ENCODE results near the gene TNIP2.

The TNIP2 gene, protein sequence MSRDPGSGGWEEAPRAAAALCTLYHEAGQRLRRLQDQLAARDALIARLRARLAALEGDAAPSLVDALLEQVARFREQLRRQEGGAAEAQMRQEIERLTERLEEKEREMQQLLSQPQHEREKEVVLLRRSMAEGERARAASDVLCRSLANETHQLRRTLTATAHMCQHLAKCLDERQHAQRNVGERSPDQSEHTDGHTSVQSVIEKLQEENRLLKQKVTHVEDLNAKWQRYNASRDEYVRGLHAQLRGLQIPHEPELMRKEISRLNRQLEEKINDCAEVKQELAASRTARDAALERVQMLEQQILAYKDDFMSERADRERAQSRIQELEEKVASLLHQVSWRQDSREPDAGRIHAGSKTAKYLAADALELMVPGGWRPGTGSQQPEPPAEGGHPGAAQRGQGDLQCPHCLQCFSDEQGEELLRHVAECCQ

GRCh38 chr4:2755821-2756690 lies at the start of gene TNIP2:
Gene TNIP2, minus strand, starts transcription at chr4:2756336. Its CDS starts 47 bp downstream, at chr4:2756289.
- Histone ChIP-seq H3K4me3 (ENCODE audit: low read depth, low read length) (peak within 1 kb of the TSS; percentile 96), H3K27me3 (ENCODE audit: insufficient read depth, low read length) (no peaks in the 10 kb centered on the region), H3K27ac (ENCODE audit: low read depth, low read length) (peak within 1 kb of the TSS; percentile 24; the same call in 1 of the 2 replicates), H2AFZ (ENCODE audit: low read length, unreplicated experiment) (peak within 1 kb of the TSS; percentile 75), H3K4me1 (ENCODE audit: control insufficient read depth, insufficient read depth, low read length, unreplicated experiment) (peaks cover 12% of the 10 kb centered on the region), H3K79me2 (ENCODE audit: control insufficient read depth, insufficient read depth, low read length, unreplicated experiment) (peaks cover 29% of the 10 kb centered on the region), H3K36me3 (ENCODE audit: insufficient read depth, low read length) (no peaks in the 10 kb centered on the region)

- Histone ChIP-seq H3K27me3 (ENCODE audit: insufficient read depth, low read length) (no peaks in the 10 kb centered on the region), H3K4me3 (ENCODE audit: low read depth, low read length) (no peak overlapping the region), H3K27ac (ENCODE audit: low read depth, low read length) (no peak overlapping the region), H3K79me2 (ENCODE audit: control insufficient read depth, insufficient read depth, low read length, unreplicated experiment) (peaks cover 75% of the 10 kb centered on the region), H3K4me1 (ENCODE audit: control insufficient read depth, insufficient read depth, low read length, unreplicated experiment) (peaks cover 25% of the 10 kb centered on the region), H3K36me3 (ENCODE audit: insufficient read depth, low read length) (peaks cover 9% of the 10 kb centered on the region; the same call in 1 of the 2 replicates), H2AFZ (ENCODE audit: low read length, unreplicated experiment) (no peak overlapping the region)
Observed at GRCh38 chr4:2804973-2805501, 48.9 kb upstream of the TNIP2 start.

DNA sequence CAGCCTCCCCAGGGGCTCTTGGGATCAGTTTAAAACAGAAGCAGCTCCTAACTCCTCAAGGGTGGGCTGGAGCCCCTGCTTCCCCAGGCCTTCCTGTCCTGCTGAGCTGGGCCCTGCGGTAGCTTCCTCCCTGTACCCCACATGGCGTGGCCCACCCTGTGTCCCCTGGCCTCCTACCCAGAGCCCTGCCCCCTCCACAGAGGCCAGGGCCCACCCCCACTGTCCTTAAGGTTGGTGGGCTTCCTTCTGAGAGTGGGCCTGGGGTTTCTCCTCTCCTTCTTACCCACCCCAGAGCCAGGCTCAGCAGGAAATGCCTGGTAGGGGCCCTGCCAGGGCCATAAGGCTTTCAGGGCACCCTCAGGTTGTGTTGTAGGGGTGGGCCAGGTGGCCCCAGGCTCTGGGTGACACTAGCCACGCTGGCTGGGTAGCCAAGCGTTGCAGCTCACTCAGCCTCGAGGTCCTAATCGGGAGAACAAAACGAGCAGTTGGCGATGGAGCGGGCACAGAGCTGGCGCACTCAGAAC lies 48.4 kb upstream of the TNIP2 start:
- Histone ChIP-seq H3K79me2 (ENCODE audit: control insufficient read depth, insufficient read depth, low read length, unreplicated experiment) (peaks cover 75% of the 10 kb centered on the region), H3K36me3 (ENCODE audit: insufficient read depth, low read length) (peaks cover 9% of the 10 kb centered on the region; the same call in 1 of the 2 replicates), H3K27ac (ENCODE audit: low read depth, low read length) (no peak overlapping the region), H3K27me3 (ENCODE audit: insufficient read depth, low read length) (no peaks in the 10 kb centered on the region), H3K4me1 (ENCODE audit: control insufficient read depth, insufficient read depth, low read length, unreplicated experiment) (peaks cover 30% of the 10 kb centered on the region), H2AFZ (ENCODE audit: low read length, unreplicated experiment) (no peak overlapping the region), H3K4me3 (ENCODE audit: low read depth, low read length) (no peak overlapping the region)

- H3K27ac ChIP-seq (ENCODE audit: low read depth, low read length), result no peak overlapping the region
- no peaks in the 10 kb centered on the region for H3K27me3 ChIP-seq (ENCODE audit: insufficient read depth, low read length)
- H3K4me3 ChIP-seq (ENCODE audit: low read depth, low read length), result no peak overlapping the region
- H3K36me3 ChIP-seq (ENCODE audit: insufficient read depth, low read length), result peaks cover 9% of the 10 kb centered on the region; the same call in 1 of the 2 replicates
- H3K79me2 ChIP-seq (ENCODE audit: control insufficient read depth, insufficient read depth, low read length, unreplicated experiment), result peaks cover 77% of the 10 kb centered on the region
- no peak overlapping the region for H2AFZ ChIP-seq (ENCODE audit: low read length, unreplicated experiment)
- peaks cover 37% of the 10 kb centered on the region for H3K4me1 ChIP-seq (ENCODE audit: control insufficient read depth, insufficient read depth, low read length, unreplicated experiment)
Observed at GRCh38 chr4:2803624-2804448, 47.7 kb upstream of the TNIP2 start.

GRCh38 chr4:2802618-2803531 lies 46.7 kb upstream of the TNIP2 start:
- H2AFZ ChIP-seq (ENCODE audit: low read length, unreplicated experiment), result no peak overlapping the region
- peaks cover 9% of the 10 kb centered on the region; the same call in 1 of the 2 replicates for H3K36me3 ChIP-seq (ENCODE audit: insufficient read depth, low read length)
- H3K4me3 ChIP-seq (ENCODE audit: low read depth, low read length), result no peak overlapping the region
- H3K79me2 ChIP-seq (ENCODE audit: control insufficient read depth, insufficient read depth, low read length, unreplicated experiment), result peaks cover 81% of the 10 kb centered on the region
- H3K4me1 ChIP-seq (ENCODE audit: control insufficient read depth, insufficient read depth, low read length, unreplicated experiment), result peaks cover 46% of the 10 kb centered on the region
- no peaks in the 10 kb centered on the region for H3K27me3 ChIP-seq (ENCODE audit: insufficient read depth, low read length)
- no peak overlapping the region for H3K27ac ChIP-seq (ENCODE audit: low read depth, low read length)

DNA sequence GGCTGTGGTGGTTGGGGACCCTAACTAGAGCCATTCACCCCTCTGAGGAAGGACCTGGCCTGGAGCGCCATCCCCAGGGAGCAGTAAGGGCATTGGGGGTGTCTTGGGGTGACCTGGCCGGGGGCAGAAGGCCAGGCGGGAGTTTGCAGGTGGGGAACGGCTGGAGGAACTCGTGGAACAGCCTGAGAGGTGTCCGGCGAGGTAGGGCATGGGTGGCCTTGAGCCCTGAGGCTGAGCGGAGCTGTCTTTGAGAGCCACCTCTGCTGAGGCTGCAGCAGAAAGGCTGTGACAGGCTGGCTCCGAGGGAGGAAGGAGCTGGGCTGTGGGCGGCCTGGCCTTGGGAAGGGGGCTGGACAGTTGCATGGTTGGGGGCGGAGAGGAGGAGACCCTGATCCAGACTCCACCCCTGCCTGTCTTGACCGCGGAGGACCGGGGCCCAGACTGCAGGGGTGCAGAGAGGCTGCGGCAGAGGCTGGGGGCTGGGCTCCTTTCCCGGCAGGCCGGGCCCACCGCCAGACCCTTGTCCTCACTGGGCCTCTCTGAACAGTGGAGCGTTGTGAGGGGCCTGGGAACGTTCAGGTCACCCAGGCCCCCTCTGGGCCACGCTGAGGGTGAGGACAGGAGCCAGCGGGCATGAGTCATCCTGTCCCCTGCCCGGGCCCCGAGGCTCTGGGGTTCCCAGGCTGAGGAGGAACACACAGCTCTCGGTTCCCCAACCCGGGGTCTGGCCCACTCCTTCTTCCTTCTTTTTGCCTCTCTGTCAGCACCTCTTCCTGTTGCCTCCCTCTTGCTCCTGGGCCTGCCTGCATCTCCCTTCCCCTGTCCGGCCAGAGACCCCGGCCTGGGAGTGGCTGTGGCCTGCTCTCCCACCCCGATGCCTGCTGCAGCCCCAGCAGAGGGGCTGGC lies 44.8 kb upstream of the TNIP2 start:
- Histone ChIP-seq H3K4me3 (ENCODE audit: low read depth, low read length) (no peak overlapping the region; the same call in 1 of the 2 replicates), H3K36me3 (ENCODE audit: insufficient read depth, low read length) (peaks cover 9% of the 10 kb centered on the region; the same call in 1 of the 2 replicates), H3K79me2 (ENCODE audit: control insufficient read depth, insufficient read depth, low read length, unreplicated experiment) (peaks cover 84% of the 10 kb centered on the region), H3K27me3 (ENCODE audit: insufficient read depth, low read length) (no peaks in the 10 kb centered on the region), H3K4me1 (ENCODE audit: control insufficient read depth, insufficient read depth, low read length, unreplicated experiment) (peaks cover 62% of the 10 kb centered on the region), H2AFZ (ENCODE audit: low read length, unreplicated experiment) (no peak overlapping the region), H3K27ac (ENCODE audit: low read depth, low read length) (peak overlapping the region; percentile 76)

DNA sequence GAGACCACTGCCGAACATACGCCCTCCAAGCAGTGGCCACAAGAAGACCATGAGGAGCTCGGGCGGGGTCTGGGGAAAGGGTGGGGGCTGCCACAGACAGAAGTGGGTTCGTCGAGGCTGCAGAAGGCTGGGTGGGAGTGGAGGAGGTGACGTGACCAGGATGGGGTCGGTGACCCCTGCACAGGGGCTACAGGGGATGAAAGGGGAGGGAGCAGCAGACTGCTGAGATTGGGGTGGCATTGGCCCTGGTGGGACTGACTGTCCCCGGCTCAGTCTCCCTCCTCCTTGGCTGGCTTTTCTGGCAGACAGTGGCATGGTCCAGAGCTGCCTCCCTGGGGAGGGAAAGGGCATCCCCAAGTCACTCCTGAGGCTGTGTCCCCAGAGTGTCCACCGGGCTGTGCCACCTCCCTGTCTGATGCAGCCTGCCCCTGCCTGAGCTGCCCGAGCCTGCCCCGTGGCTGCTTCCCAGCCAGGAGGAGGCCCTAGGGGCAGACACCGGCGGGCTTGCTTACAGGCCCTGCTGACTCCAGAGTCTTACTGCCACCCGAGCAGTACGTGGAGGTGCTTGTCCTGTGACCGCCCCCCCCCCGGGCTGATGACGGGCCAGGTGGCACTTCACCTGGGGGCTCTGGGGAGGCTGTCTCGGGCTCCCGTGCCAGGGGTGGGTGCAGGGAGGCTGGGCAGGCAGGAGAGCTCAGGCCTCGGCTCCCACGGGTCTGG lies 44.0 kb upstream of the TNIP2 start:
- Histone ChIP-seq H3K79me2 (ENCODE audit: control insufficient read depth, insufficient read depth, low read length, unreplicated experiment) (peaks cover 85% of the 10 kb centered on the region), H3K4me1 (ENCODE audit: control insufficient read depth, insufficient read depth, low read length, unreplicated experiment) (peaks cover 69% of the 10 kb centered on the region), H3K27me3 (ENCODE audit: insufficient read depth, low read length) (no peaks in the 10 kb centered on the region), H3K4me3 (ENCODE audit: low read depth, low read length) (no peak overlapping the region; the same call in 1 of the 2 replicates), H3K27ac (ENCODE audit: low read depth, low read length) (peak overlapping the region; percentile 76), H2AFZ (ENCODE audit: low read length, unreplicated experiment) (no peak overlapping the region), H3K36me3 (ENCODE audit: insufficient read depth, low read length) (peaks cover 9% of the 10 kb centered on the region; the same call in 1 of the 2 replicates)

DNA sequence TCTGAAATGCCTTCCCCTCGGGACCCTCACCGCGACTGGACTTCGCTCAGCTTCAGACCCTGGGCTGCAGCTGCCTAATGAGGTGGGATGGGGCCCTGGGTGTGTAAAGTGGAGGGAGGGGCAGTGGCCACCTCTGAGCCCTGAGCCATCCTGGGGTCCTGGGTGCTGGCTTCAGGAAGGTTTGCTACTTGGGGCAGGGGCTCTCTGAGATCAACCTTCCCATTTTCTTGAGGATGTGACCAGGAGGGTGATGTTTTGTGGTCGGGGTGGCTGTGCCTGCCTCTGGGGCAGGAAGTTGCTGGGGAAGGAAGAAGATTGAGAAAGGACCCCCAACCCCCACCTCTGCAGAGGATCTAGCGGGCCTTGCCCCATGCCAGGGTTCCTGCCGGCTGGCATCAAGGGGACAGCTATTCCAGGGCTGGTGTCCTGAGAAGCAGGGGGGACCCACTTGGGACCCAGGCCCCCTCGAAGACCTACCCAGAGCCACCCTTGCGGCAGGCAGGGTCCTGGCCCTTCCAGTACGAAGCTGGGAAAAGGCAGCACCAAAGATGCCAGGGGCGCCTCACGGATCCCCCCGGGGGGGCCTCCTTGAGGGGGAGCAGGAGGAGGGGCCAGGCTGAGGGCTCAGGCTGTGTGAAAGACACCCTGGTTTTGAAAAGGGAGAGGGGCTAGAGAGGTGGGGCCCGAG lies 43.2 kb upstream of the TNIP2 start:
- Histone ChIP-seq H3K4me3 (ENCODE audit: low read depth, low read length) (no peak overlapping the region), H3K79me2 (ENCODE audit: control insufficient read depth, insufficient read depth, low read length, unreplicated experiment) (peaks cover 82% of the 10 kb centered on the region), H3K27ac (ENCODE audit: low read depth, low read length) (0 out of 2 replicates have a peak overlapping the region, but pooled peaks have one; percentile 76), H3K4me1 (ENCODE audit: control insufficient read depth, insufficient read depth, low read length, unreplicated experiment) (peaks cover 77% of the 10 kb centered on the region), H3K27me3 (ENCODE audit: insufficient read depth, low read length) (no peaks in the 10 kb centered on the region), H3K36me3 (ENCODE audit: insufficient read depth, low read length) (peaks cover 9% of the 10 kb centered on the region; the same call in 1 of the 2 replicates), H2AFZ (ENCODE audit: low read length, unreplicated experiment) (no peak overlapping the region)

All from ACC112 (cell line).